GM15510 (cell line): Measurements from ENCODE around the gene HAL.

Source experiments
- POLR2A ChIP-seq: IDR thresholded peaks from 3 replicates; pipeline ENCODE4 v1.6.1; 2011; ENCODE audit warnings: borderline replicate concordance; ENCODE audit not compliant: insufficient read length; ENCODE audit errors: extremely low read depth

Gene HAL

DNA sequence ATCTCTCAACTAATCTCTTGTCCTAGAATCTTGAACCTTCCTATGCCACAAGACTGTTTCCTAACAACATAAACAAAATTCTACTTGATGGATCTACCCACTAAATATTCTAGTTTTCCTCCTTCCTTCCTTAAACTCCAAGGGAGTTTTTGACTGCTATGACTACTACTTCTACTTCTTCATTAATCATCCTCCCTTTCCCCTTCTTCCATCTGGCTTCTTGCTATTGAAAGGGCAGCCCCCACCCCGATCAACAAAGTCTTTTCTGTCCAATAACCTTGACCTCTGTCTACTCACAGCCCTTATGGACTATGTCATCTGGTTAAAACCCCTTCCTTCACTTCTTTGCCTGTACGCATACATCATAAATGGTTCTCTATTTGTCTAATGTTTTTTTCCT is 33.7 kb upstream of the HAL start:
- no peak for TF ChIP-seq POLR2A

GRCh38 chr12:96028538-96028937 is 32.4 kb upstream of the HAL start:
- TF ChIP-seq POLR2A, result no peak

GRCh38 chr12:96026331-96026730 is 30.2 kb upstream of the HAL start:
- no peak for TF ChIP-seq POLR2A

GRCh38 chr12:96025518-96025917 is 29.4 kb upstream of the HAL start:
- TF ChIP-seq POLR2A, result no peak

DNA sequence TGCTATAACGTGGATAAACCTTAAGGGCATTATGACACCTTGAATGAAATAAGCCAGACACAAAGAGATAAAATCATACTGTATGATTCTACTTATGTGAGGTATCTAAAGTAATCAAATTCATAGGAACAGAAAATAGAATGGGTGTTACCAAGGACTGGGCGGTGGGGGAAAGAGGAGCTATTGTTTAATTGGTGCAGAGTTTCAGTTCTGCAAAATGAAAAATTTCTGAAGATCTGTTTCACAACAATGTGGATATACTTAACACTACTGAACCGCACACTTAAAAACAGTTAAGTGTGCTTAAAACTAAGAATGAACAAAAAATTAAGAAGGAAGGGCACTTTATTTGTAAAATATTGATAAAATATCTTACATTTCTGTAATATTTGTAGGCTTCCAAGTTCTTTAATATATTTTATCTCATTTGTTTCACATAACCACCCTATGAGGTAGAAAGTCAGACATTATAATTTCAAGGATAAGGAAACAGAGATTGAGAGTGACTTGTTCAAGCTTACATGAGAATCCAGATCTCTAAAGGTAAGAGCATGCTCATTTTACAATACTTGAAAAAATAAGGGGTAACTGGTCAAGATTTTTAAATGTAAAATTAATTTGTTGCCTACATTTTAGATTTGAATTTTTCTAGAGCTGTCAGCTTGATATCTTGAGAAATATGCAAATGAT is 24.3 kb upstream of the HAL start:
- TF ChIP-seq POLR2A, result no peak

- no peak for TF ChIP-seq POLR2A
Measured at GRCh38 chr12:96015672-96016071, 19.5 kb upstream of the HAL start.

DNA sequence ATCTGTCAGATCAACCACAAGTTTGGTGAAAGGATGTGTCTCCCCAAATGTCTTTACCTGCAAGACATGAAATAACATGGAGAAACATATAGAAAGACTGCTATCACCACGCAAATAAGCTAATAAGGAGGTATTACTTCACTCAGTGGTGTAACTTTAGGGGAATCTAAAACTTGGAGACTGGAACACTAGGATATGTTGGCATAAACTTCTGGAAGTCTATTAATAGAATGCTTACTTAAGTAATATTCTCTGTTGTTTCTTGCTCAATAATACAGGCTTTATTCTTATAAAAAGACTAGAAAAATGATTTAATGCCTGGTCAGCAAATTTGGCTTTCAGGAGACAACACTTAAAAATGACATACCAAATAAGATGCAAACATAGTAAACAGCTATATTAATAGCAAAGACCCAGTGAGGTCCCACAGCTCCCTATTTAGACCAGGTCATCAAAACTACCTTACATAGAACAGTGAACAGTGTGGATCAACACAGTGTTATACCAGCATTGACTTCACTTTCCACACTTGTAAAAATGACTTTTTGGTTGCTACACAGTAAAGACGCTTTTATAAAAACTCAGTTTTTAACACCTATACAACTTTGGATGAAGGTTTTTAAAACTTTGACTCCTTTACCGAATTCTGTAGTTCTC is 18.9 kb upstream of the HAL start:
- TF ChIP-seq POLR2A, result no peak

DNA sequence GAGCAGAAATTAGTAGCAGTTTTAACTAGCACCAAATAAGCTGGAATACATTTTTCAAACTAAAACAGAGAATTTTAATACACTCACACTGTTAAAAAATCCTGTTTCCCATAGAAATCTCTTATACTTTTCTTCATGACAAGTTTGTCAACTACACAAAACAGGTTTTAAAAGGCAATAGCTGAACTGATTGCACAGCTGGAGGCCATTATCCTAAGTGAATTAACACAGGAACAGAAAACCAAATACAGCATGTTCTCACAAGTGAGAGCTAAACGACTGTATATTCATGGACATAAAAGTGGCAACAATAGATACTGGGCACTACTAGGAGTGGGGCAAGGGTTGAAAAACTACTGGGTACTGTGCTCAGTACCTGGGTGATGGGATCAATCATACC is 11.6 kb upstream of the HAL start:
- no peak for TF ChIP-seq POLR2A

DNA sequence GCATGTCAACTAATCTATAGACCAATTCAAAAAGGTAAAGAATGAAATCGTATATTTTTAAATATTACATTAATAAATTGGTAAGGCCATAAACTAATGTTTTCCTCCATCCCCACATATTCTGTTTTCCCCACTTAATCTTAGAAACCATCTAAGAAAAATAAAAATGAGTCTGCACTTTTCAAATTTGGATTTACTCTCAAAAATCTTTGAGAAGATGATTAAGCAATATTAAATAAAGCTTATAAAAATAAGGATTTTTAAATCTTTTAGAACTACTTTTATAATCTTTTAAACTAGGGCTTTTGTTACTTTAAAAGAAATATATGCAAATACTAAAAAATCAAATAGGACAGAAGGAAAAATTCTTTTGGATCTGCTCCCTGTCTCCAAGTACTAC is 10.6 kb upstream of the HAL start:
- no peak for TF ChIP-seq POLR2A

GRCh38 chr12:96000858-96001257 is 4.7 kb upstream of the HAL start:
- no peak for TF ChIP-seq POLR2A

DNA sequence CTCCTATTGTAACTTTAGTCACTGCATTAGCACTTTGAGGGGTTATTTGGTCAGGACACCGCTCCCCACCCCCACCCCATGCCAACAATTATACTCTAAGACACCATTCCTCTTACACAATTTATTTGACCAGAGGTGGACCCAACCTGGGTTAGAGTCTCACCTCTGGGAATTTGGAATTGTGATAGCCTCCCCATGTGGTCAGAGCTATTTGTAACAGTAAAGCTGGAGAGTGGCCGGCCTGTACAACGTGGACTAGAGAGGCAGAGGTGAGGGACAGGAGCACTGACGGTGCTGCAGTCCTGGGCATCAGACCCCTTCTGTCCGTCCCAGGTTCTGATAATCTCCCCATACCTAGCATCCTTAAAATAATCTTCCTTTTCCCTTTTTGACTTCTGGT is 3.3 kb upstream of the HAL start:
- no peak for TF ChIP-seq POLR2A

- TF ChIP-seq POLR2A, result no peak
Measured at GRCh38 chr12:95998611-95999286, 2.6 kb upstream of the HAL start.

DNA sequence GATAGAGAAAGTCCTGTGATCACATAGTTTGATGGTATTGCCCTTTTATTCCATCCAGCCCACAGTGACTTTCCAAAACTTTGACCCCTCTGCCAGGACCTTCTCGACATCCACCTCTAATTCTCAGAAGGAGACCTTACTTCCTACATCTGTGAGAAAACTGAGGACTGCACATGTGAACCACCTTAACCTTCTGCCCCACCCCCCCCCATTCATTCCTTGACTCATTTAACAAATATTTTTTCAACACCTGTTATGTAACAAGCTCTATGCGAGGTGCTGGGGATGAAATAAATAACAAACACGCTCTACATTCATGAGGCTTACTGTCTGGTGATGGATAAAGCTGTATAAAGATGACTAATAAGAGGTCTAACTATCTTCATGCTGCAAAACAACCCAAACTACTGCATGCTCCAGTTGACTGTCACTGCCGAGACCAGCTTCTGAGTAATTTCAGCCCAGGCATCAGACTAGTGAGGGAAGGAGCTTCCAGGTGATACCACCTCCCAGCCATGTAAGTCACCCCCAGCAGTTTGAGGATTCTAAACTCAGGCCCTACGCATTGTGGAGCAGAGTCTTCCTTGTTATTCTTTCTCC is 1.9 kb upstream of the HAL start:
- no peak for TF ChIP-seq POLR2A

DNA sequence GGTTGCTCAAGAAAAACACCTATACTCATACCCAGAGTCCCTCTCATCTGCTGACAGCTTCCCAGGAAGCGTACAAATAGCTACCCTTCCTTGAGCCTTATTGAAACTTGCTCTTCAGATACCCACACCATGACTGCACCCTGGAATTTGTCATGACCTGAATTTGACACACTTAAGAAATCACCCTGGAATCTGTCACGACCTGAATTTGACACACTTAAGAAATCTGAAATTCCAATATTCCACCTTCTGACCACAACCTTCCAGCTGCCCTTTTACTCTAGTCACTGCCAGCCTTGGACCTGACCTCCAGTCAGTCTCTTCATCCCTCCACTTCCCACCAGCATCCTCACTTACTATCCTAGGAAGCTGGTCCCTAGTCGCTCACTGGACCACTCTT is 1.1 kb upstream of the HAL start:
- no peak for TF ChIP-seq POLR2A

DNA sequence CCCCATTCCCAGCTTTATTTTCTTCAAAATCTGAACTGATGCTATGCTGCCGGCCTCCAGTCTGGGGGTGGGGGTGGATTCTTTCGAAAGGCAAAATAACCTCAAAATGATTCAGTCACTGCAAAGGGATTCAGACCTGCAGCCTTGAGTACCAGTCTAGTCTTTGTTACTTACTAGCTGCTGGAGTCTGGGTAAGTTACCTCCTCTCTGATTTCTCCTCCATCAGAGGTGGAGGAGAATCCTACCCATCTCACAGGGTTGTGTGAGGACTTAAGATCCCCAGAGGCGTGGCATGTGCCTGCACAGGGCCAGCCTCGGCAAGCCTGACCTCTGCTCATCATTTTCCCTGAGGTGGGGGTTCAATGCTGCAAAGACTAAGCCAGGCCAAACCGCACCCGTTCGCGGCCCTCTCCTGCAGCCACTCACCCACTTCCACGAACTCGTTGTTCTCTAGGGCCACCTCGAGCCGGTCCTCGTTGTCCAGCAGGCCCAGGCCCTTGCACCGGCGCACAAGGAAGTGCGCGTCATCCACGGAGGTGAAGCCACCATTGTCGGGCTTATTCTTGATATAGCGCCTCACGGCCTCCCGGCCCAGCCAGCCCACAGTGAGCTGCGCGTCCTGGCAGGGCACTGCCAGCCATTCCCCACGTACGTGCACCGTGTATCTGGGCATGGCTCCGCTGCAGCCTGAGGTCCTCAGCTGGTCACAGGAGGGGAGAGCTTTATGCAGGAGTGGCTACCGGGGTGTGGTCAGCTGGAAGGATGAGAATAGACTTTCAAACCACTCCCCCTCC is 709 bp downstream of the HAL start:
- TF ChIP-seq POLR2A, result no peak

DNA sequence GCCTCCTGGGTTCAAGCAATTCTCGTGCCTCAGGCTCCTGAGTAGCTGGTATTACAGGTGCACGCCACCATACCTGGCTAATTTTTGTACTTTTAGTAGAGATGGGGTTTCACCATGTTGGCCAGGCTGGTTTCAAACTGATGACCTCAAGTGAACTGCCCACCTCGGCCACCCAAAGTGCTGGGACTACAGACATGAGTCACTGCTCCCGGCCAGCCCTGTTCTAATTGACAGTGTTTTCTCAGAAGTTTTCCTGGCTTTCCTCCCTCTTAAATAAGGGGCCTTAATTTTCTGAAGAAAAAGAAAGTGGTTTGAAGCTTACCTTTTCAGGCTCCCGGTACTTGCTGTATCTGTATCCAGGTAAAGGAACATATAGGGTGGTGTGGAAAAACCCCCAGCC is 1.7 kb downstream of the HAL start:
- no peak for TF ChIP-seq POLR2A

DNA sequence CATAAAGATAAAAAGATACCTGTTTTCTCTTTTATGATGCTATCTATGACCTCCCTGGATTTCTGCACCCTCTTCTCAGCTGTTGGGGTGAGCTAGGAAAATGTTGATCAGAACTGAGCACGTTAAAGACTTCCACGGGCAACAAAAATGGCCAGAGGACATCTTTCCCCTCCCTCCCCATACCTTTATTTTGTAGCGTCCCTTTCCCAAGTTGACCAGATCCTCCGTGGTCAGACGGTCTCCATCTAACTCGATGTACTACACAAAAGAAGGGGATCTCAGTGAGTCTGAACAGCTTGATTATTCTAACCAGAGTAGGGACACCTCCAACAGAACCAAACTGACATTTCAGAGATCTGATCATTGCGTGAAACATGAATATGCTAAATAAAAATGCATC is 2.2 kb downstream of the HAL start:
- no peak for TF ChIP-seq POLR2A
